Measurements from ENCODE around the gene OR11L1. TPM values are rescaled to one million over a fixed set of nuclear protein-coding genes. Genes with fewer than 3 reads are reported as not detected.

Gene OR11L1
- total and polyA plus RNA-seq, 7 experiments from 2014 or later, result not detected

- H3K27ac ChIP-seq (ENCODE audit: low read depth, low read length), result no peak overlapping the region
- H3K27me3 Mint-ChIP-seq, result peaks cover 43 to 65% (median 55%) of the 10 kb centered on the region in 5 donors
Measured at GRCh38 chr1:247857985-247858619, 16.4 kb upstream of the OR11L1 start.

GRCh38 chr1:247857069-247857984, 15.6 kb upstream of the OR11L1 start, which contains the start of gene TRIM58:
Gene TRIM58 (plus strand): TSS chr1:247857187. CDS start chr1:247857247, 60 bp downstream.
- peak within 1 kb of the TSS; percentile 13 for H3K4me3 ChIP-seq (ENCODE audit: low read length)
- H3K27me3 ChIP-seq (ENCODE audit: control insufficient read depth in 2 of 2, insufficient read depth in 2 of 2, low read length in 2 of 2), result peaks cover 0 to 6% of the 10 kb centered on the region in 2 donors
- Mint-ChIP-seq H3K4me1 (peaks cover 6 to 17% (median 11%) of the 10 kb centered on the region in 7 donors), H3K27me3 (peaks cover 43 to 70% (median 59%) of the 10 kb centered on the region in 5 donors), H3K4me3 (peak within 1 kb of the TSS; percentile 71 to 87 (median 80)), H3K9me3 (peaks cover 0 to 1% (median 0%) of the 10 kb centered on the region in 11 donors), H3K36me3 (no peaks in the 10 kb centered on the region), H3K27ac (peak within 1 kb of the TSS in 4 of 9 donors; percentile 25 to 46 (median 36))
- H3K9me3 ChIP-seq (ENCODE audit: control insufficient read depth in 2 of 3, low read length in 3 of 3), result no peaks in the 10 kb centered on the region
- intact Hi-C loops (cut with micrococcal nuclease), result loop anchor here in 1 of 2 donors (5.0 kb wide), 1 partner anchor 50 kb away; no protein-coding TSS in a partner anchor
- CTCF ChIA-PET, result no interaction called here
- no peaks in the 10 kb centered on the region for H3K4me1 ChIP-seq (ENCODE audit: control insufficient read depth in 2 of 2, insufficient read depth in 2 of 2, low read length in 2 of 2)
- POLR2A ChIA-PET, result interaction anchor here (0.6 kb wide), 1 partner anchor 86 kb away, joined by 3 read pairs; no protein-coding TSS in a partner anchor
- ATAC-seq, result peak; percentile 71
- no peak within 1 kb of the TSS for H3K27ac ChIP-seq (ENCODE audit: low read depth, low read length)
- H3K36me3 ChIP-seq (ENCODE audit: control insufficient read depth in 2 of 3, insufficient read depth in 3 of 3, low read length in 3 of 3), result no peaks in the 10 kb centered on the region
- peak in 6 of 9 donors; percentile 4 to 53 (median 10) for DNase-seq

More at GRCh38 chr1:247857985-247858619, 16.4 kb upstream of the OR11L1 start:
- Mint-ChIP-seq H3K9me3 (peaks cover 0 to 1% (median 0%) of the 10 kb centered on the region in 11 donors), H3K36me3 (no peaks in the 10 kb centered on the region), H3K4me1 (peaks cover 6 to 17% (median 11%) of the 10 kb centered on the region in 7 donors), H3K27ac (peak overlapping the region in 3 of 9 donors; percentile 25 to 46 (median 36)), H3K4me3 (peak overlapping the region; percentile 71 to 87 (median 80))
- ChIA-PET POLR2A (interaction anchor here (0.6 kb wide), 1 partner anchor 87 kb away, joined by 3 read pairs; no protein-coding TSS in a partner anchor), CTCF (no interaction called here)
- DNase-seq, result no peak
- Histone ChIP-seq H3K4me3 (ENCODE audit: low read length) (peak overlapping the region; percentile 13), H3K9me3 (ENCODE audit: control insufficient read depth in 2 of 3, low read length in 3 of 3) (no peaks in the 10 kb centered on the region), H3K36me3 (ENCODE audit: control insufficient read depth in 2 of 3, insufficient read depth in 3 of 3, low read length in 3 of 3) (no peaks in the 10 kb centered on the region), H3K27me3 (ENCODE audit: control insufficient read depth in 2 of 2, insufficient read depth in 2 of 2, low read length in 2 of 2) (peaks cover 0 to 6% of the 10 kb centered on the region in 2 donors), H3K4me1 (ENCODE audit: control insufficient read depth in 2 of 2, insufficient read depth in 2 of 2, low read length in 2 of 2) (no peaks in the 10 kb centered on the region)
- peak; percentile 15 for ATAC-seq
- intact Hi-C loops (cut with micrococcal nuclease), result loop anchor here in 1 of 2 donors (5.0 kb wide), 1 partner anchor 49 kb away; no protein-coding TSS in a partner anchor

GRCh38 chr1:247855911-247856310, 14.2 kb upstream of the OR11L1 start:
- H3K9me3 ChIP-seq (ENCODE audit: control insufficient read depth in 2 of 3, low read length in 3 of 3), result no peaks in the 10 kb centered on the region
- DNase-seq (no peak), ATAC-seq (no peak)
- peaks cover 0 to 6% of the 10 kb centered on the region in 2 donors for H3K27me3 ChIP-seq (ENCODE audit: control insufficient read depth in 2 of 2, insufficient read depth in 2 of 2, low read length in 2 of 2)
- ChIA-PET POLR2A (no interaction called here), CTCF (no interaction called here)
- H3K9me3 Mint-ChIP-seq, result peaks cover 0 to 9% (median 0%) of the 10 kb centered on the region in 11 donors
- peaks cover 41 to 79% (median 63%) of the 10 kb centered on the region in 5 donors for H3K27me3 Mint-ChIP-seq
- H3K4me3 ChIP-seq (ENCODE audit: low read length), result no peak overlapping the region
- H3K4me1 ChIP-seq (ENCODE audit: control insufficient read depth in 2 of 2, insufficient read depth in 2 of 2, low read length in 2 of 2), result no peaks in the 10 kb centered on the region
- H3K36me3 ChIP-seq (ENCODE audit: control insufficient read depth in 2 of 3, insufficient read depth in 3 of 3, low read length in 3 of 3), result no peaks in the 10 kb centered on the region
- intact Hi-C loops (cut with micrococcal nuclease), result loop anchor here in 1 of 2 donors (5.0 kb wide), 1 partner anchor 51 kb away; no protein-coding TSS in a partner anchor
- H3K27ac ChIP-seq (ENCODE audit: low read depth, low read length), result no peak overlapping the region
- H3K36me3 Mint-ChIP-seq, result no peaks in the 10 kb centered on the region
- no peak overlapping the region for H3K27ac Mint-ChIP-seq
- peaks cover 6 to 17% (median 12%) of the 10 kb centered on the region in 7 donors for H3K4me1 Mint-ChIP-seq
- H3K4me3 Mint-ChIP-seq, result peak overlapping the region in 9 of 10 donors; percentile 36 to 83 (median 60)

- DNase-seq (no peak), ATAC-seq (no peak)
- peaks cover 0 to 10% (median 0%) of the 10 kb centered on the region in 11 donors for H3K9me3 Mint-ChIP-seq
- H3K4me3 ChIP-seq (ENCODE audit: low read length), result no peak overlapping the region
- H3K4me1 Mint-ChIP-seq, result peaks cover 6 to 17% (median 12%) of the 10 kb centered on the region in 7 donors
- H3K4me1 ChIP-seq (ENCODE audit: control insufficient read depth in 2 of 2, insufficient read depth in 2 of 2, low read length in 2 of 2), result no peaks in the 10 kb centered on the region
- peaks cover 35 to 72% (median 58%) of the 10 kb centered on the region in 5 donors for H3K27me3 Mint-ChIP-seq
- ChIA-PET CTCF (no interaction called here), POLR2A (no interaction called here)
- peaks cover 0 to 6% of the 10 kb centered on the region in 2 donors for H3K27me3 ChIP-seq (ENCODE audit: control insufficient read depth in 2 of 2, insufficient read depth in 2 of 2, low read length in 2 of 2)
- H3K27ac ChIP-seq (ENCODE audit: low read depth, low read length), result no peak overlapping the region
- no peak overlapping the region for H3K4me3 Mint-ChIP-seq
- H3K36me3 Mint-ChIP-seq, result no peaks in the 10 kb centered on the region
- no peaks in the 10 kb centered on the region for H3K36me3 ChIP-seq (ENCODE audit: control insufficient read depth in 2 of 3, insufficient read depth in 3 of 3, low read length in 3 of 3)
- intact Hi-C loops (cut with micrococcal nuclease), result loop anchor here in 1 of 2 donors (5.0 kb wide), 1 partner anchor 52 kb away; no protein-coding TSS in a partner anchor
- no peak overlapping the region for H3K27ac Mint-ChIP-seq
- H3K9me3 ChIP-seq (ENCODE audit: control insufficient read depth in 2 of 3, low read length in 3 of 3), result no peaks in the 10 kb centered on the region
Measured at GRCh38 chr1:247854899-247855545, 13.3 kb upstream of the OR11L1 start.

GRCh38 chr1:247849616-247850015, 7.9 kb upstream of the OR11L1 start:
- Histone ChIP-seq H3K27ac (ENCODE audit: low read depth, low read length) (no peak overlapping the region), H3K4me1 (ENCODE audit: control insufficient read depth in 2 of 2, insufficient read depth in 2 of 2, low read length in 2 of 2) (no peaks in the 10 kb centered on the region), H3K4me3 (ENCODE audit: low read length) (no peak overlapping the region), H3K27me3 (ENCODE audit: control insufficient read depth in 2 of 2, insufficient read depth in 2 of 2, low read length in 2 of 2) (no peaks in the 10 kb centered on the region), H3K9me3 (ENCODE audit: control insufficient read depth in 2 of 3, low read length in 3 of 3) (no peaks in the 10 kb centered on the region), H3K36me3 (ENCODE audit: control insufficient read depth in 2 of 3, insufficient read depth in 3 of 3, low read length in 3 of 3) (no peaks in the 10 kb centered on the region)
- Mint-ChIP-seq H3K27me3 (peaks cover 0 to 29% (median 21%) of the 10 kb centered on the region in 5 donors), H3K4me1 (peaks cover 0 to 3% (median 0%) of the 10 kb centered on the region in 7 donors), H3K9me3 (peaks cover 0 to 10% (median 0%) of the 10 kb centered on the region in 11 donors), H3K36me3 (no peaks in the 10 kb centered on the region), H3K4me3 (no peak overlapping the region), H3K27ac (no peak overlapping the region)
- DNase-seq (no peak), ATAC-seq (no peak)
- ChIA-PET POLR2A (no interaction called here), CTCF (no interaction called here)
- intact Hi-C loops (cut with micrococcal nuclease), result no loop called here

GRCh38 chr1:247848346-247848745, 6.7 kb upstream of the OR11L1 start:
- H3K27me3 ChIP-seq (ENCODE audit: control insufficient read depth in 2 of 2, insufficient read depth in 2 of 2, low read length in 2 of 2), result no peaks in the 10 kb centered on the region
- no peaks in the 10 kb centered on the region for H3K36me3 ChIP-seq (ENCODE audit: control insufficient read depth in 2 of 3, insufficient read depth in 3 of 3, low read length in 3 of 3)
- POLR2A ChIA-PET, result no interaction called here
- H3K4me3 ChIP-seq (ENCODE audit: low read length), result no peak overlapping the region
- Mint-ChIP-seq H3K36me3 (no peaks in the 10 kb centered on the region), H3K9me3 (peaks cover 0 to 10% (median 0%) of the 10 kb centered on the region in 11 donors), H3K27me3 (peaks cover 0 to 22% (median 15%) of the 10 kb centered on the region in 5 donors), H3K4me3 (no peak overlapping the region), H3K27ac (no peak overlapping the region), H3K4me1 (peaks cover 0 to 3% (median 0%) of the 10 kb centered on the region in 7 donors)
- intact Hi-C loops (cut with micrococcal nuclease), result no loop called here
- ATAC-seq, result no peak
- CTCF ChIA-PET, result no interaction called here
- H3K9me3 ChIP-seq (ENCODE audit: control insufficient read depth in 2 of 3, low read length in 3 of 3), result no peaks in the 10 kb centered on the region
- DNase-seq, result no peak
- H3K4me1 ChIP-seq (ENCODE audit: control insufficient read depth in 2 of 2, insufficient read depth in 2 of 2, low read length in 2 of 2), result no peaks in the 10 kb centered on the region
- H3K27ac ChIP-seq (ENCODE audit: low read depth, low read length), result no peak overlapping the region
